H1 (cell line): ENCODE data around the gene RNF26. TPM values are rescaled to one million over a fixed set of nuclear protein-coding genes. Genes with fewer than 3 reads are reported as not detected.
A peak's percentile ranks its signal among the peaks of the same experiment; 100 is the strongest.

ENCODE experiments used
- ASH2L ChIP-seq: fragments of 200-600, 300-600 bp; sonication (generic); IDR thresholded peaks from one replicate; pipeline ENCODE4 v1.7.1; 2017; ENCODE audit warnings: low read length
- BACH1 ChIP-seq: IDR thresholded peaks from 2 replicates; pipeline ENCODE4 v1.6.1; 2012; ENCODE audit warnings: low read length, improper control_type of control experiment
- CBX8 ChIP-seq: fragments of 300-800, 300-1000 bp; sonication (generic); IDR thresholded peaks from 2 replicates; pipeline ENCODE4 v1.7.1; 2016; ENCODE audit warnings: low read depth, low read length, borderline replicate concordance
- EP300 ChIP-seq, 2 experiments: IDR thresholded peaks; 1 replicate in 1 of 2; 2 replicates in 1 of 2; pipeline ENCODE4 v1.6.1; 2011 to 2012; ENCODE audit warnings: low read depth in 2 of 2, low read length in 2 of 2, mild to moderate bottlenecking in 2 of 2, borderline replicate concordance in 1 of 2, inconsistent platforms in 1 of 2, moderate library complexity in 1 of 2
- HDAC2 ChIP-seq, 2 experiments: fragments of 300-600 bp in 1 of 2; sonication (generic) in 1 of 2; IDR thresholded peaks; 2 replicates each; pipeline ENCODE4 v1.6.1; 2011 to 2012; ENCODE audit warnings: low read depth in 2 of 2, low read length in 2 of 2, mild to moderate bottlenecking in 2 of 2, moderate library complexity in 2 of 2, borderline replicate concordance in 1 of 2, inconsistent platforms in 1 of 2
- KDM4A ChIP-seq: IDR thresholded peaks from one replicate; pipeline ENCODE4 v1.7.1; 2012; ENCODE audit warnings: low read depth, mild to moderate bottlenecking, moderate library complexity, low read length, inconsistent platforms; ENCODE audit not compliant: severe bottlenecking
- RAD21 ChIP-seq, 2 experiments: IDR thresholded peaks in 1 of 2; conservative IDR thresholded peaks in 1 of 2; 2 replicates each; pipeline ENCODE4 v1.6.1; 2011; ENCODE audit warnings: low read depth in 2 of 2, low read length in 2 of 2, improper control_type of control experiment in 1 of 2, inconsistent platforms in 1 of 2, mild to moderate bottlenecking in 1 of 2, moderate library complexity in 1 of 2
- RBBP5 ChIP-seq: IDR thresholded peaks from 2 replicates; pipeline ENCODE4 v1.7.1; 2012; ENCODE audit warnings: low read depth, mild to moderate bottlenecking, inconsistent platforms, low read length, moderate library complexity, borderline replicate concordance
- SAP30 ChIP-seq: fragments of 300-600 bp; sonication (generic); IDR thresholded peaks from 2 replicates; pipeline ENCODE4 v1.7.1; 2012; ENCODE audit warnings: low read length, moderate library complexity, mild to moderate bottlenecking, inconsistent platforms; ENCODE audit not compliant: insufficient read depth, insufficient replicate concordance
- SIN3A ChIP-seq, 2 experiments: IDR thresholded peaks in 1 of 2; conservative IDR thresholded peaks in 1 of 2; 2 replicates each; pipeline ENCODE4 v1.6.1; 2011 to 2012; ENCODE audit warnings: low read length in 2 of 2, improper control_type of control experiment in 1 of 2, low read depth in 1 of 2, mild to moderate bottlenecking in 1 of 2
- SP2 ChIP-seq: IDR thresholded peaks from 2 replicates; pipeline ENCODE4 v1.6.1; 2012; ENCODE audit warnings: mild to moderate bottlenecking, low read length, inconsistent platforms
- SUZ12 ChIP-seq: fragments of 200-600 bp; sonication (generic); IDR thresholded peaks from 2 replicates; pipeline ENCODE4 v1.6.1; 2012; ENCODE audit warnings: mild to moderate bottlenecking, inconsistent platforms, low read length, moderate library complexity, mixed read lengths
- TEAD4 ChIP-seq: IDR thresholded peaks from 2 replicates; pipeline ENCODE4 v1.6.1; 2012; ENCODE audit warnings: low read depth, low read length, inconsistent platforms, mixed read lengths
- polyA plus RNA-seq, 7 experiments: library from polyadenylated mRNA; depleted of rRNA in 3 of 7; stranded (reverse) in 5 of 7; unstranded in 2 of 7; fragments of >200 nt in 5 of 7; fragments of 200-250 nt in 2 of 7; gene quantifications; 1 replicate in 5 of 7; 2 replicates in 1 of 7; 4 replicates in 1 of 7; pipeline versions ENCODE4 v1.2.1 to v1.2.3, GENCODE V29; 2011 to 2013; ENCODE audit warnings: missing spikeins in 2 of 7, mixed read lengths in 2 of 7
- total RNA-seq: library from RNA; stranded (reverse); fragmentation: NEBNext Ultra II Directional; extraction: Animal tissue kit (Norgen Biotek cat#: 25700); gene quantifications from 2 replicates; pipeline ENCODE4 v1.2.1, GENCODE V29; 2021
- TF ChIP-seq, protein P1 (sequence below): IDR thresholded peaks from 2 replicates; pipeline ENCODE4 v1.6.1; 2012; ENCODE audit warnings: inconsistent platforms
- TF ChIP-seq, protein P2 (sequence below): IDR thresholded peaks from 2 replicates; pipeline ENCODE4 v1.6.1; 2012; ENCODE audit warnings: inconsistent platforms

RNF26 gene
- total and polyA plus RNA-seq, 2 of the 8 experiments (the other 6 are each of a cell fraction or from before 2014, with no cell fraction given): 82.7 to 84.0 TPM

DNA sequence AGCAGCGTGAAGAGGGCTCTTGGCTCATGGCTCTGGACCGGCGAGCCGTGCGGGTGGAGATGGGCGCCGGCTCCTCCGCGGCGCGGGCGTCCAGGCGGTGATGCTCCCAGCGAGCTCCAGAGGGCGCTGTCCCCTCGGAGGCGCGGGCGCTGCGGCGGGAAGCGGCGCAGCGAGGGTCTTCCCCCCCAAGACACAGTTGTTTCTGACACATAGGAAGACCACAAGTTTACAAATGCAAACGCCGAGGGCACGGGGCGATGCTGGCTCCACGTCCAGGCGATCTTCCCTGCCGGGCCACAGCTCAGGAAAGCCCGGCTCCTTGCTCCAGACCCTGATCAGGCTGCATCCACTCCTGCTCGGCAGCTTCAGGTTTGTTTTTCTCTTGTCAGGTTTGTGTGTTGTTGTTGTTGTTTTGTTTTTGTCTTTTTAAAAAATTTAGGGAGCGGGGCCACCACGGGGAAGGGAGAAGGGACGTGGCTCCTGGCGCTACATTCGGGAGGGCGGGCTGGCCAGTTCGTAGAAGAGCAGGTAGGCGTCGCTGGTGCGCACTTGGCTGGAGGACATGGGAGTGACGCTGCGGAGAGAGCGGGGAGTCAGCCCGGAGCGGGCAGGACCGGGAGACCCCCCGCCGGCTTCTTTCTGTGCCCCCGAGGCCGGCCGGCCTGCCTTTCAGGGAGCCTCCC, 22.2 kb downstream of the RNF26 start (continued):
- TF ChIP-seq RBBP5 (peak; percentile 24; the same call in 1 of the 2 replicates), KDM4A (peak; percentile 58), HDAC2 (IDR thresholded peaks at IDR 0.05; ENCODE audit: borderline replicate concordance in 1 of 2, low read depth in 2 of 2, low read length in 2 of 2) (no peak), TEAD4 (no peak), SAP30 (peak; percentile 28), RAD21 (IDR thresholded peaks at IDR 0.05 in 1 of 2, conservative IDR thresholded peaks at IDR 0.05 in 1 of 2; ENCODE audit: low read depth in 2 of 2, low read length in 2 of 2) (peak; percentile 74 to 85), CBX8 (no peak), EP300 (IDR thresholded peaks at IDR 0.05; ENCODE audit: borderline replicate concordance in 1 of 2, low read depth in 2 of 2, low read length in 2 of 2) (peak in 1 of 2 experiments; percentile 90; a peak in 1 of 3 replicates), SUZ12 (no peak), ASH2L (peak; percentile 92), SIN3A (conservative IDR thresholded peaks at IDR 0.05 in 1 of 2, IDR thresholded peaks at IDR 0.05 in 1 of 2; ENCODE audit: low read depth in 1 of 2, low read length in 2 of 2) (peak in 1 of 2 experiments; percentile 78; a peak in 1 of 4 replicates), BACH1 (no peak), SP2 (no peak)
- TF ChIP-seq, protein P1, sequence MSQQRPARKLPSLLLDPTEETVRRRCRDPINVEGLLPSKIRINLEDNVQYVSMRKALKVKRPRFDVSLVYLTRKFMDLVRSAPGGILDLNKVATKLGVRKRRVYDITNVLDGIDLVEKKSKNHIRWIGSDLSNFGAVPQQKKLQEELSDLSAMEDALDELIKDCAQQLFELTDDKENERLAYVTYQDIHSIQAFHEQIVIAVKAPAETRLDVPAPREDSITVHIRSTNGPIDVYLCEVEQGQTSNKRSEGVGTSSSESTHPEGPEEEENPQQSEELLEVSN: 0 out of 2 replicates have a peak, but pooled peaks have one; percentile 43
- TF ChIP-seq, protein P2, sequence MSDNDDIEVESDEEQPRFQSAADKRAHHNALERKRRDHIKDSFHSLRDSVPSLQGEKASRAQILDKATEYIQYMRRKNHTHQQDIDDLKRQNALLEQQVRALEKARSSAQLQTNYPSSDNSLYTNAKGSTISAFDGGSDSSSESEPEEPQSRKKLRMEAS: peak; percentile 51
